T-helper 17 cell (primary cell): Measurements from ENCODE around the gene CDK14. TPM values are rescaled to one million over a fixed set of nuclear protein-coding genes. Genes with fewer than 3 reads are reported as not detected.
"Not testable (repeated sequence)": the region's sequence is repeated elsewhere in the genome, so short reads cannot be mapped to it uniquely, and the experiment has no call there.

Source experiments
- ATAC-seq: fragments of 150-1000 bp; cut with Tn5 transposase; 2 replicates; pipeline ENCODE4 v1.10.0; 2021; ENCODE audit warnings: mild to moderate bottlenecking, moderate library complexity
- DNase-seq, 3 donors: peaks; one replicate each; pipeline versions ENCODE4 v3.0.0 to v3.0.0-alpha.2; 2020 to 2021
- H3K9me3 ChIP-seq: one replicate; pipeline ENCODE4 v1.7.0; 2013; ENCODE audit warnings: low read length, mild to moderate bottlenecking; ENCODE audit not compliant: control insufficient read depth, poor library complexity, severe bottlenecking
- H3K27ac Mint-ChIP-seq: one replicate; pipeline ENCODE4 v1.8.0; 2022; ENCODE audit warnings: mild to moderate bottlenecking, moderate library complexity, mixed read lengths
- H3K27me3 Mint-ChIP-seq: one replicate; pipeline ENCODE4 v1.8.0; 2022; ENCODE audit warnings: mixed read lengths
- H3K36me3 Mint-ChIP-seq: one replicate; pipeline ENCODE4 v1.8.0; 2022; ENCODE audit warnings: low read depth, mixed read lengths
- H3K4me1 Mint-ChIP-seq: one replicate; pipeline ENCODE4 v1.8.0; 2022; ENCODE audit warnings: mild to moderate bottlenecking, mixed read lengths
- H3K4me3 Mint-ChIP-seq: one replicate; pipeline ENCODE4 v1.8.0; 2022; ENCODE audit warnings: mild to moderate bottlenecking, moderate library complexity, mixed read lengths
- total RNA-seq, 4 donors: library from RNA in 2 of 4; stranded (reverse) in 2 of 4; gene quantifications; one replicate each; pipeline ENCODE4 v1.2.3 and lab custom pipeline; 2022 to 2026

Gene CDK14
- total RNA-seq, 2 donors from 2014 or later, result 1.7 to 4.6 TPM

- no peak for DNase-seq
- Mint-ChIP-seq H3K27me3 (no peaks in the 10 kb centered on the region), H3K4me3 (no peak overlapping the region), H3K36me3 (no peaks in the 10 kb centered on the region), H3K27ac (no peak overlapping the region), H3K4me1 (no peaks in the 10 kb centered on the region)
- ATAC-seq, result no peak
- no peaks in the 10 kb centered on the region for H3K9me3 ChIP-seq
Measured at GRCh38 chr7:91151916-91152315, 555.8 kb downstream of the CDK14 start.

- no peak for ATAC-seq
- Mint-ChIP-seq H3K4me3 (no peak overlapping the region), H3K36me3 (no peaks in the 10 kb centered on the region), H3K27me3 (no peaks in the 10 kb centered on the region), H3K4me1 (no peaks in the 10 kb centered on the region), H3K27ac (no peak overlapping the region)
- no peak for DNase-seq
- H3K9me3 ChIP-seq, result no peaks in the 10 kb centered on the region
Measured at GRCh38 chr7:91156316-91157185, 560.4 kb downstream of the CDK14 start.

- Mint-ChIP-seq H3K27ac (no peak overlapping the region), H3K27me3 (no peaks in the 10 kb centered on the region), H3K4me3 (no peak overlapping the region), H3K4me1 (no peaks in the 10 kb centered on the region), H3K36me3 (no peaks in the 10 kb centered on the region)
- ATAC-seq, result no peak
- H3K9me3 ChIP-seq, result no peaks in the 10 kb centered on the region
- DNase-seq, result no peak
Measured at GRCh38 chr7:91157579-91158320, 561.6 kb downstream of the CDK14 start.

GRCh38 chr7:91162436-91162835, 566.3 kb downstream of the CDK14 start:
- H3K9me3 ChIP-seq, result no peaks in the 10 kb centered on the region
- DNase-seq (no peak), ATAC-seq (no peak)
- Mint-ChIP-seq H3K4me1 (no peaks in the 10 kb centered on the region), H3K27ac (no peak overlapping the region), H3K4me3 (no peak overlapping the region), H3K36me3 (no peaks in the 10 kb centered on the region), H3K27me3 (no peaks in the 10 kb centered on the region)

- Mint-ChIP-seq H3K36me3 (no peaks in the 10 kb centered on the region), H3K27me3 (no peaks in the 10 kb centered on the region), H3K27ac (no peak overlapping the region), H3K4me3 (no peak overlapping the region), H3K4me1 (no peaks in the 10 kb centered on the region)
- H3K9me3 ChIP-seq, result no peaks in the 10 kb centered on the region
- DNase-seq (no peak), ATAC-seq (no peak)
Measured at GRCh38 chr7:91164506-91164905, 568.4 kb downstream of the CDK14 start.

GRCh38 chr7:91165006-91165845, 569.1 kb downstream of the CDK14 start:
- no peak for ATAC-seq
- no peaks in the 10 kb centered on the region for H3K36me3 Mint-ChIP-seq
- H3K27ac Mint-ChIP-seq, result no peak overlapping the region
- H3K4me1 Mint-ChIP-seq, result no peaks in the 10 kb centered on the region
- H3K4me3 Mint-ChIP-seq, result no peak overlapping the region
- no peaks in the 10 kb centered on the region for H3K9me3 ChIP-seq
- H3K27me3 Mint-ChIP-seq, result no peaks in the 10 kb centered on the region
- DNase-seq, result no peak

- no peaks in the 10 kb centered on the region for H3K4me1 Mint-ChIP-seq
- no peaks in the 10 kb centered on the region for H3K9me3 ChIP-seq
- ATAC-seq (no peak), DNase-seq (no peak)
- H3K27me3 Mint-ChIP-seq, result no peaks in the 10 kb centered on the region
- no peak overlapping the region for H3K4me3 Mint-ChIP-seq
- no peak overlapping the region for H3K27ac Mint-ChIP-seq
- H3K36me3 Mint-ChIP-seq, result no peaks in the 10 kb centered on the region
Measured at GRCh38 chr7:91165846-91166230, 569.7 kb downstream of the CDK14 start.

GRCh38 chr7:91168871-91169829, 573.0 kb downstream of the CDK14 start:
- DNase-seq (no peak), ATAC-seq (no peak)
- no peaks in the 10 kb centered on the region for H3K9me3 ChIP-seq
- Mint-ChIP-seq H3K27ac (no peak overlapping the region), H3K4me1 (no peaks in the 10 kb centered on the region), H3K4me3 (no peak overlapping the region), H3K36me3 (no peaks in the 10 kb centered on the region), H3K27me3 (no peaks in the 10 kb centered on the region)

- no peaks in the 10 kb centered on the region for H3K27me3 Mint-ChIP-seq
- H3K9me3 ChIP-seq, result no peaks in the 10 kb centered on the region
- H3K4me3 Mint-ChIP-seq, result no peak overlapping the region
- H3K27ac Mint-ChIP-seq, result no peak overlapping the region
- no peaks in the 10 kb centered on the region for H3K4me1 Mint-ChIP-seq
- DNase-seq (no peak), ATAC-seq (no peak)
- H3K36me3 Mint-ChIP-seq, result no peaks in the 10 kb centered on the region
Measured at GRCh38 chr7:91169830-91170191, 573.7 kb downstream of the CDK14 start.

- not testable (repeated sequence) for H3K4me1 Mint-ChIP-seq, H3K4me3 Mint-ChIP-seq, H3K36me3 Mint-ChIP-seq, DNase-seq, H3K27me3 Mint-ChIP-seq, H3K9me3 ChIP-seq, H3K27ac Mint-ChIP-seq, ATAC-seq
Measured at GRCh38 chr7:91173265-91173664, 577.1 kb downstream of the CDK14 start.

GRCh38 chr7:91180746-91181145, 584.6 kb downstream of the CDK14 start:
- ATAC-seq (no peak), DNase-seq (no peak)
- no peak overlapping the region for H3K4me3 Mint-ChIP-seq
- H3K9me3 ChIP-seq, result no peaks in the 10 kb centered on the region
- no peak overlapping the region for H3K27ac Mint-ChIP-seq
- H3K27me3 Mint-ChIP-seq, result no peaks in the 10 kb centered on the region
- H3K36me3 Mint-ChIP-seq, result no peaks in the 10 kb centered on the region
- no peaks in the 10 kb centered on the region for H3K4me1 Mint-ChIP-seq

GRCh38 chr7:91181949-91182348, 585.8 kb downstream of the CDK14 start:
- no peaks in the 10 kb centered on the region for H3K27me3 Mint-ChIP-seq
- no peak overlapping the region for H3K4me3 Mint-ChIP-seq
- no peaks in the 10 kb centered on the region for H3K4me1 Mint-ChIP-seq
- no peak for DNase-seq
- H3K27ac Mint-ChIP-seq, result no peak overlapping the region
- H3K36me3 Mint-ChIP-seq, result no peaks in the 10 kb centered on the region
- ATAC-seq, result no peak
- no peaks in the 10 kb centered on the region for H3K9me3 ChIP-seq
